ENCODE results near the gene TMEM272.
"Not testable (repeated sequence)": the region's sequence is repeated elsewhere in the genome, so short reads cannot be mapped to it uniquely, and the experiment has no call there.

The TMEM272 gene

DNA sequence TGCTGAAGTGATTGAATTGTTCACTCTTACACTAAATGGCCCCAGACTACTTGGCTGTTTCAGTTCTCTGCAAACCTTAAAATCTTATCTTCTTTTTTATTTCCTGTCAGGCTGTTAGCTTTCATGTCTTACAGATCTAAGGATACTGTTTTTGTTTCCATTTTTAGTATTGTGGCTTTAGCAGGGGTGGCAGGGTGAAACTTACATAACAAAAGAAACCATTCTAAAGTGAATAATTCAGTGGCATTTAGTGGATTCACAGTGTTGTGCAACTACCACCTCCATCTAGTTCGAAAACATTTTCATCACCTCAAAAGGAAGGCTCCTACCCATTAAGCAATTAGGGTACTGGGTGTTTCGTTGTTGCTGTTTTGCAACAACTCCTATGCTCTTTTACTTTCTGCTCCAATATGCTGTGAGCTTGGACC, 19.8 kb downstream of the TMEM272 start:
- DNase-seq (ENCODE audit: low read depth in 2 of 2): no peak

DNA sequence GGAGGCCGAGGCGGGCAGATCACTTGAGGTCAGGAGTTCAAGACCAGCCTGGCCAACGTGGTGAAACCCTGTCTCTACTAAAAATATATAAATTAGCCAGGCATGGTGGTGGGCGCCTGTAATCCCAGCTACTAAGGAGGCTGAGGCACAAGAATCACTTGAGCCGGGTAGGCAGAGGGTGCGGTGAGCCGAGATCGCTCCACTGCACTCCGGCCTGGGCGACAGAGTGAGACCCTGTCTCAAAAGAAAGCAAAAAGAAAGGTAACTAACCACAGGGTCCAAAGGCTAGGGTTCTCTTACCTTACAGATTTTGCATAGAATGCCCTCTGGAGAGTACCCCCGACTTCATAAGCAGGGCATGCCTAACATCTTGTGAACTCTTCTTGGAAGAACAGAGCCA, 20.3 kb downstream of the TMEM272 start:
- DNase-seq (ENCODE audit: low read depth in 2 of 2): not testable (repeated sequence)

DNA sequence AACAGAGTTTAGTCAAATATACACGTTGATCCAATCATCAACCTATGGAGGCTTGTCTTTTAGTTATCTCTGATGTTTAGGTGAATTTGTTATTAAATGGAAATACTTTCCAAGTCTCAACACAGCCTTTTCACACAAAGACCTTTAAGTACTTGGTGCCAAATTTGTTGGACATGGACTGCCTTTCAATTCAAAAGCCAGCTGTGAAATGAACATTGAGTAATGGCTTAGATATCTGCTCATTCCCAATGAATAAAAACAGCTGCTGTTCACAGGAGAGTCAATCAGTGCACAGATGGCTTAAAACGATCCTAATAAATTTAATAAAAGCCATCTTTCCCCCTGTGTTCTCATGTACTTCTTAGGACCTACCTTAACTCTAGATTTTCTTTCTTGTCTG, 21.1 kb downstream of the TMEM272 start:
- DNase-seq (ENCODE audit: low read depth in 2 of 2): no peak

- no peak for DNase-seq (ENCODE audit: low read depth in 2 of 2)
These were observed 21.6 kb downstream of the TMEM272 start for GRCh38 chr13:51823359-51823758.

- no peak for DNase-seq (ENCODE audit: low read depth in 2 of 2)
These were observed 22.7 kb downstream of the TMEM272 start for GRCh38 chr13:51822106-51822815.

- no peak for DNase-seq (ENCODE audit: low read depth in 2 of 2)
These were observed 23.4 kb downstream of the TMEM272 start for GRCh38 chr13:51821606-51822005.

DNA sequence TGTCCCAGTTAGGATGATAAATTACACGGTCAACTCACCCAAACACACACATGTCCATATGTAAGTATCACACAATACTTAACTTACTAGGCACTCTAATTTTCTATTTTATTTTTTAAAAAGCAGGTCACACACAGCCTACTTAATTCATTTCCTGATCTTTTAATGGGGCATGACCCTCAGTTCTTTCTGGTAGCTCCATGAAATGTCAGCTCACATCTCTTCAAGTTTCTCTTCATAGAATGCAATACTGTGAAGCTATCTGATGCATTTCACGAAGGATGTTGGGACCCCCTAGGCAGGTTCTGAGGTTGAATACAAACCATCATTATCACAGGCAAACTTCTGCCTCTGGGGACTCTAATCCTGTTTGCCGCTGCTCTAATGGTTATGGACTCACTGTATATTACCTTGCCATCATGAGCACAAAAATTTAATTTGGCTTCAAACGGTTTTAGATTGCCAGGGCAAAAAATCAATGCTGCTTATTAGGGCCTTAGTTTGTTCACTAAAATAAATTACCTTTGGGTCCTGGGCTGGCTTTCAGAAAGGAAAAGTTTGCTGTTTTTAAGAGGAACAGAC, 24.9 kb downstream of the TMEM272 start:
- no peak for DNase-seq (ENCODE audit: low read depth in 2 of 2)

GRCh38 chr13:51819544-51819943, 25.4 kb downstream of the TMEM272 start:
- no peak for DNase-seq (ENCODE audit: low read depth in 2 of 2)

- DNase-seq (ENCODE audit: low read depth in 2 of 2): peak in 1 of 2 donors; percentile 50
These were observed 26.0 kb downstream of the TMEM272 start for GRCh38 chr13:51818781-51819511.

DNA sequence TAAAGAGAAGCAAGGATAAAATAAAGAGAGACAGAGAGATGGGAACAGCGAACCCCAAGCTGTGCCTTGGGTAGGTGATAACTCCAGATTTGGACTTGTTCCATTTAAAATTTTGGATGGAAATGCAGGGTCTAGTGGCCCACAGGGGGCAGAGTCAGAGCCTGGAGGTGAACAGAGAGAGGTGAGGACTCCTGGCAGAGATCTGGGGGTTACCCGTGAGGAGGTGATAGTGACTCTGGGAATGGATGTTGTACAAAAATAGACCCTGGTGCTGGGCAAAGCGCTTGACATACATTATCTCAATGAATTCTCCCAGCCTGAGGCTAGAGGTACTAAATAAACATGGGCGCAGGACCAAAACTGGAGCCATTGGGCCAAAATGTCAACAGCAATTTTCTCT, 26.7 kb downstream of the TMEM272 start:
- DNase-seq (ENCODE audit: low read depth in 2 of 2): no peak

GRCh38 chr13:51817717-51818116, 27.3 kb downstream of the TMEM272 start:
- DNase-seq (ENCODE audit: low read depth in 2 of 2): no peak

GRCh38 chr13:51816604-51817249, 28.2 kb downstream of the TMEM272 start:
- no peak for DNase-seq (ENCODE audit: low read depth in 2 of 2)

GRCh38 chr13:51815848-51816247, 29.1 kb downstream of the TMEM272 start:
- no peak for DNase-seq (ENCODE audit: low read depth in 2 of 2)

DNA sequence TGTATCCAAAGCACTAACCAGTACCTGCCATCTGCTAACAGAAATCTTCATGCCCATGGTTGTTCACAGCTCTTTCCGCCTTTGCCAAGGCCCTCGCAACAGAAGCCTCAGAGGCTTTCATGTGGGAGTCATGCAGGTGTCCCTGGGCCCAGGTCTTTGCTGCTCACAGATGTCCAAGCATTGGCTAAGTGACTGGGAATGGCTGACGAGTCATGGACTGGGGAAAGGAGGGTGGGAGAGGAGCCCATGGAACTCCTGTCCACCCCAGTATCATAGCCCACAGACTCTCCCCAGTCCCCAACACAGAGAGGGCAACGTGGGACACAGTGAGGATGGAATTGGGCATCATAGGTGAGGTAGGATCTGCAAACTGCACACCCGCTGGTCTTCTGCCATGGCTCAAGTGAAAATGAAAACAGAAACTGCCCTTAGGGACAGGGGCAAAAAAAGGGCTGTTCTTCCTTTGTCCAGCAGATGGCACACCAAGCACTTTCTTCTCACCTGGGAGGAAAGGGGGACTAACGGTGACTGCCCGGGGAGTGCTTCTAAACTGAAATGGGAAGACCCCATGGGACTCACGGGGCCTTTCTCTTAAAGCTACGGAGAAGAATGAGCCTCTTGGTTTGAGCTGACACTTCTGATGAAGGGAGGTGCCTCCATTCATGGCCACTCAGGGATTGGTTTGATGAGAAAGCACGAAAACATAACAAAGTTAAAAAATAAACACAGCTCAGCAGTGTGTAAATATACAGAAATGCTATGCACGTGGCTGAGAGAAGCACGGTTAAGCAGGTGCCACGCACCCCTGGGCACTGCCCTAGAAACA, 29.9 kb downstream of the TMEM272 start:
- DNase-seq (ENCODE audit: low read depth in 2 of 2): peak; percentile 53 to 62

DNA sequence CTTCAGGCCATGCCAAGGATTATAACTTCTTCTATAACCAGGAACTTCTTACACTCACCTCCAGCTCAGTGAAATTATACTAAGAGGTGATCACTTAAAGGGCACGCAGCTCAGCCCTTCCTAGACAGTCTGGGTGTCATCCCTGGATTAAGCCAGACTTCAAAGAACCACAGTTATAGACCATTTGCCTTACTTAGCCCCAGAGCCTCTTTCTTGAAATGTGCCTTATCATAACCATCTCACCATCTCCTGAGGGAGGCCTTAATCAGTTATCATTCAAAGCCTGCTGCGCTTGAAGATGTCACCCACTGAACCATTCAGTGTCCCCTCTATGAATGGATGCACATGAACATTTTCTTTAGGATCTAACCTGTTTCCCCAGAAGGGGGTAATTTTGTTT, 30.9 kb downstream of the TMEM272 start:
- no peak for DNase-seq (ENCODE audit: low read depth in 2 of 2)

DNA sequence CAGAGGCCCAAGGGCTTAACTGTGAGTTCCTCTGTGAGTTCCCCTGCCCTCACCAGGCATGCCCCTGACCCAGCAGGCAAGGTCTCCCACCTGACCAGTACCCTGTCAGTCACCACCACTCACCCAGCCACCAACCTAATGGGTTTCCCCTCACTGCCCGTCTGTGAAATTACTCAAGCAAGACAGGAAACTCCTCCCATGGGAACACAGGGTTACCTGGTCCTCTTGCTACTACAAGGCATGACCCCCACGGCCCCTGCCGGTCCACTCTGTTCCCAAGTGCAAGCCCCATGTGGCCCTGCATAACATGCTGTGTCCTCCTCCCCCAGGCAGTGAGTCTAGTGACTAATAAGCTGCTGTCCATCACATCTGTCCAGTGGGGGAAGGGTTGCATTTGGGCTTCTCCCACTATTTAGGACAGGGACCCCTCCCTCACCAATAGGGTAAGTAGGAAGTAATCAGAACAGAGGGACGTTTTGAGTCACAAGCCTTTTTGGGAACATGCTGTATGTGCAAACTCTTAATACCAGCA, 33.0 kb downstream of the TMEM272 start:
- no peak for DNase-seq (ENCODE audit: low read depth in 2 of 2)

GRCh38 chr13:51811046-51811445, 33.9 kb downstream of the TMEM272 start:
- no peak for DNase-seq (ENCODE audit: low read depth in 2 of 2)

- no peak for DNase-seq (ENCODE audit: low read depth in 2 of 2)
These were observed 36.2 kb downstream of the TMEM272 start for GRCh38 chr13:51808811-51809210.

- DNase-seq (ENCODE audit: low read depth in 2 of 2): no peak
These were observed 37.9 kb downstream of the TMEM272 start for GRCh38 chr13:51807041-51807440.

- no peak for DNase-seq (ENCODE audit: low read depth in 2 of 2)
These were observed 38.4 kb downstream of the TMEM272 start for GRCh38 chr13:51806566-51806965.

- no peak for DNase-seq (ENCODE audit: low read depth in 2 of 2)
These were observed 39.1 kb downstream of the TMEM272 start for GRCh38 chr13:51805925-51806324.

All from stimulated activated CD8-positive, alpha-beta memory T cell treated with anti-CD3 and anti-CD28 coated beads, Interleukin-15, amount 100 ng/mL, for 48 hours (primary cell).